SK-N-SH (cell line): ENCODE results near the gene SMIM36. TPM values are rescaled to one million over a fixed set of nuclear protein-coding genes. Genes with fewer than 3 reads are reported as not detected.

Source experiments
- CTCF ChIA-PET: fragments of 300-600, 350-600 bp; formaldehyde crosslinking; extraction: SDS; loops from one replicate; lab custom pipeline; 2021; lab: Yijun Ruan, JAX
- POLR2A ChIA-PET: fragments of 350-600 bp; sonication (Branson Sonifier 250); formaldehyde crosslinking; extraction: SDS; loops from one replicate; lab custom pipeline; 2020; ENCODE audit warnings: antibody characterized with exemption, inconsistent platforms; lab: Yijun Ruan, JAX
- DNase-seq: peaks from one replicate; pipeline ENCODE4 v3.0.0; 2012
- H2AFZ ChIP-seq: fragments of 200-600 bp; sonication (generic); 2 replicates; pipeline ENCODE4 v1.8.1; 2016; ENCODE audit warnings: antibody characterized with exemption, mild to moderate bottlenecking, low read depth
- H3F3A ChIP-seq: fragments of 200-600 bp; sonication (generic); replicated peaks from 2 replicates; pipeline ENCODE3; 2016; ENCODE audit warnings: antibody characterized with exemption, mild to moderate bottlenecking; ENCODE audit not compliant: insufficient read depth
- H3K27ac ChIP-seq, 2 experiments: fragments of 200-500 bp in 1 of 2; fragments of 200-600 bp in 1 of 2; sonication (Bioruptor generic) in 1 of 2; sonication (generic), shearing (Covaris generic) in 1 of 2; 2 replicates each; pipeline versions ENCODE4 v1.5.1 to v1.6.1; 2014 to 2016; ENCODE audit warnings: low read depth in 2 of 2, inconsistent platforms in 1 of 2, low read length in 1 of 2, mild to moderate bottlenecking in 1 of 2, mixed read lengths in 1 of 2
- H3K27me3 ChIP-seq: fragments of 200-600 bp; sonication (generic), shearing (Covaris generic); 2 replicates; pipeline ENCODE4 v1.6.1; 2016; ENCODE audit warnings: mixed run types; ENCODE audit not compliant: insufficient read depth
- H3K36me3 ChIP-seq, 2 experiments: fragments of 200-500 bp in 1 of 2; fragments of 200-600 bp in 1 of 2; sonication (Bioruptor generic) in 1 of 2; sonication (generic) in 1 of 2; replicated peaks in 1 of 2; 2 replicates each; pipeline versions ENCODE3 to v1.5.1; 2014 to 2016; ENCODE audit warnings: low read length in 1 of 2, mild to moderate bottlenecking in 1 of 2; ENCODE audit not compliant: insufficient read depth in 2 of 2, control insufficient read depth in 1 of 2
- H3K4me1 ChIP-seq, 2 experiments: fragments of 200-500 bp in 1 of 2; fragments of 200-600 bp in 1 of 2; sonication (Bioruptor generic) in 1 of 2; sonication (generic), shearing (Covaris generic) in 1 of 2; 2 replicates each; pipeline versions ENCODE4 v1.5.1 to v1.6.1; 2014 to 2016; ENCODE audit warnings: low read depth in 1 of 2, low read length in 1 of 2, mixed run types in 1 of 2; ENCODE audit not compliant: insufficient read depth in 2 of 2, control insufficient read depth in 1 of 2
- H3K4me2 ChIP-seq: fragments of 200-600 bp; sonication (generic), shearing (Covaris generic); 2 replicates; pipeline ENCODE4 v1.6.1; 2017; ENCODE audit warnings: mixed run types
- H3K4me3 ChIP-seq, 2 experiments: fragments of 200-500 bp in 1 of 2; fragments of 200-600 bp in 1 of 2; sonication (Bioruptor generic) in 1 of 2; sonication (generic), shearing (Covaris generic) in 1 of 2; 2 replicates each; pipeline versions ENCODE4 v1.5.1 to v1.8.1; 2014 to 2016; ENCODE audit warnings: low read depth in 2 of 2, inconsistent platforms in 1 of 2, low read length in 1 of 2, mild to moderate bottlenecking in 1 of 2, mixed read lengths in 1 of 2, moderate library complexity in 1 of 2
- H3K79me2 ChIP-seq: fragments of 200-600 bp; sonication (generic); 2 replicates; pipeline ENCODE4 v1.8.1; 2017; ENCODE audit warnings: mild to moderate bottlenecking; ENCODE audit not compliant: insufficient read depth
- H3K9ac ChIP-seq: fragments of 200-600 bp; sonication (generic); 2 replicates; pipeline ENCODE4 v1.6.1; 2017; ENCODE audit warnings: mixed run types
- H3K9me2 ChIP-seq: fragments of 200-600 bp; sonication (generic); 2 replicates; pipeline ENCODE4 v1.6.1; 2017; ENCODE audit warnings: mixed run types
- H3K9me3 ChIP-seq: fragments of 200-600 bp; sonication (generic); 2 replicates; pipeline ENCODE4 v1.6.1; 2017; ENCODE audit warnings: mixed run types, mild to moderate bottlenecking, moderate library complexity
- H4K20me1 ChIP-seq: fragments of 200-600 bp; sonication (generic); 2 replicates; pipeline ENCODE4 v1.6.1; 2017; ENCODE audit warnings: mild to moderate bottlenecking, mixed run types; ENCODE audit not compliant: insufficient read depth
- ELF1 ChIP-seq: IDR thresholded peaks from 2 replicates; pipeline ENCODE4 v1.4.0; 2012
- EP300 ChIP-seq, 2 experiments: IDR thresholded peaks; 2 replicates each; pipeline versions ENCODE4 v1.4.0 to v1.6.1; 2012; ENCODE audit warnings: borderline replicate concordance in 1 of 2, low read depth in 1 of 2, low read length in 1 of 2
- FOXJ3 ChIP-seq: sonication (generic); formaldehyde crosslinking; IDR thresholded peaks from 2 replicates; pipeline ENCODE4 v1.5.1; 2020; ENCODE audit warnings: mild to moderate bottlenecking, missing genetic modification reagents
- FOXM1 ChIP-seq: IDR thresholded peaks from 2 replicates; pipeline ENCODE4 v1.4.0; 2012; ENCODE audit warnings: low read depth, mild to moderate bottlenecking
- MXI1 ChIP-seq: IDR thresholded peaks from 2 replicates; pipeline ENCODE4 v1.6.1; 2012; ENCODE audit warnings: mild to moderate bottlenecking, low read depth, low read length, improper control_type of control experiment
- NRF1 ChIP-seq: IDR thresholded peaks from 2 replicates; pipeline ENCODE4 v1.6.1; 2012; ENCODE audit warnings: low read depth, mild to moderate bottlenecking, low read length
- POLR2AphosphoS5 ChIP-seq: IDR thresholded peaks from 2 replicates; pipeline ENCODE4 v1.6.1; 2012; ENCODE audit warnings: low read depth, low read length
- RAD21 ChIP-seq: IDR thresholded peaks from 2 replicates; pipeline ENCODE4 v1.6.1; 2012; ENCODE audit warnings: mild to moderate bottlenecking, low read length
- RCOR1 ChIP-seq: fragments of 150-350 bp; IDR thresholded peaks from 2 replicates; pipeline ENCODE4 v1.6.1; 2017; ENCODE audit warnings: antibody characterized with exemption, low read length
- RFX5 ChIP-seq: IDR thresholded peaks from 2 replicates; pipeline ENCODE4 v1.6.1; 2012; ENCODE audit warnings: mild to moderate bottlenecking, improper control_type of control experiment, low read length
- SMC3 ChIP-seq: IDR thresholded peaks from 2 replicates; pipeline ENCODE4 v1.6.1; 2012; ENCODE audit warnings: low read depth, low read length, improper control_type of control experiment
- YY1 ChIP-seq: IDR thresholded peaks from 2 replicates; pipeline ENCODE4 v1.4.0; 2012; ENCODE audit warnings: low read depth, mild to moderate bottlenecking
- WGBS: methylation state at CpG from one replicate; pipeline ENCODE4 v1.1.6; 2017; ENCODE audit warnings: low lambda C conversion rate; 5-methylcytosine and 5-hydroxymethylcytosine counted together
- polyA plus RNA-seq, 3 experiments: library from polyadenylated mRNA; depleted of rRNA; stranded (reverse); fragments of >200 nt; gene quantifications; 2 replicates each; pipeline ENCODE4 v1.2.3, GENCODE V29; 2012
- TF ChIP-seq, protein P1 (sequence below): IDR thresholded peaks from 2 replicates; pipeline ENCODE4 v1.4.0; 2012; ENCODE audit warnings: low read depth, borderline replicate concordance
- TF ChIP-seq, protein P2 (sequence below): IDR thresholded peaks from 2 replicates; pipeline ENCODE4 v1.4.0; 2012; ENCODE audit warnings: low read depth
- TF ChIP-seq, protein P3 (sequence below): IDR thresholded peaks from 2 replicates; pipeline ENCODE4; 2012
- TF ChIP-seq, protein P4 (sequence below): IDR thresholded peaks from 2 replicates; pipeline ENCODE4 v1.4.0; 2012; ENCODE audit warnings: low read depth, borderline replicate concordance

The SMIM36 gene
- polyA plus RNA-seq, 1 of the 3 experiments (the other 2 are of a cell fraction): not detected

DNA sequence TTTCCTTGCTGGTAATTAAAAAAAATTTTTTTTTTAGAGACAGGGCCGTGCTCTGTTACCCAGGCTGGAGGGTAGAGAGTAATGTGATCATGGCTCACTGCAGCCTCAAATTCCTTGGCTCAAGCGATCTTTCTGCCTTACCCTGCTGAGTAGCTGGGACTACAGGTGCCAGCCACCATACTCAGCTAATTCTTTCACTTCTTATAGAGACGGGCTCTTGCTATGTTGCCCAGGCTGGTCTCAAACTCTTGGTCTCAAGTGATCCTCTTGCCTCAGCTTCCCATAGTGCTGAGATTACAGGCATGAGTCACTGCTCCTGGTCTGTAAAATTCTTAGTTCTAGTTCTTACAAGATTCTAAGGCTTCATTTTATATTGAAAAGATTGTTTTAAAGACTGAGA, 11.1 kb downstream of the SMIM36 start:
- no peaks in the 10 kb centered on the region for H3K27me3 ChIP-seq
- H3K36me3 ChIP-seq: no peaks in the 10 kb centered on the region
- POLR2A ChIA-PET: no interaction called here
- H3K4me3 ChIP-seq: no peak overlapping the region
- no peak overlapping the region for H3K27ac ChIP-seq
- no peak for DNase-seq
- WGBS: 75% methylated on average over 3 of the region's 3 CpGs
- H3K9me2 ChIP-seq: no peaks in the 10 kb centered on the region
- no peaks in the 10 kb centered on the region for H3K79me2 ChIP-seq
- no peak overlapping the region for H3K4me2 ChIP-seq
- TF ChIP-seq, protein P1, sequence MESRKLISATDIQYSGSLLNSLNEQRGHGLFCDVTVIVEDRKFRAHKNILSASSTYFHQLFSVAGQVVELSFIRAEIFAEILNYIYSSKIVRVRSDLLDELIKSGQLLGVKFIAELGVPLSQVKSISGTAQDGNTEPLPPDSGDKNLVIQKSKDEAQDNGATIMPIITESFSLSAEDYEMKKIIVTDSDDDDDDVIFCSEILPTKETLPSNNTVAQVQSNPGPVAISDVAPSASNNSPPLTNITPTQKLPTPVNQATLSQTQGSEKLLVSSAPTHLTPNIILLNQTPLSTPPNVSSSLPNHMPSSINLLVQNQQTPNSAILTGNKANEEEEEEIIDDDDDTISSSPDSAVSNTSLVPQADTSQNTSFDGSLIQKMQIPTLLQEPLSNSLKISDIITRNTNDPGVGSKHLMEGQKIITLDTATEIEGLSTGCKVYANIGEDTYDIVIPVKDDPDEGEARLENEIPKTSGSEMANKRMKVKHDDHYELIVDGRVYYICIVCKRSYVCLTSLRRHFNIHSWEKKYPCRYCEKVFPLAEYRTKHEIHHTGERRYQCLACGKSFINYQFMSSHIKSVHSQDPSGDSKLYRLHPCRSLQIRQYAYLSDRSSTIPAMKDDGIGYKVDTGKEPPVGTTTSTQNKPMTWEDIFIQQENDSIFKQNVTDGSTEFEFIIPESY: no peak
- H2AFZ ChIP-seq: 0 out of 2 replicates have a peak overlapping the region, but pooled peaks have one; percentile 17
- H3K9me3 ChIP-seq: no peaks in the 10 kb centered on the region
- H3F3A ChIP-seq: no peaks in the 10 kb centered on the region
- H4K20me1 ChIP-seq: no peaks in the 10 kb centered on the region
- H3K9ac ChIP-seq: no peak overlapping the region
- peaks cover 0 to 4% of the 10 kb centered on the region in 2 experiments; a peak in 1 of 4 replicates for H3K4me1 ChIP-seq
- CTCF ChIA-PET: interaction anchor here (0.8 to 1.9 kb wide), 6 partner anchors 9 to 143 kb away, joined by 3 to 7 read pairs (median 4); no protein-coding TSS in a partner anchor

DNA sequence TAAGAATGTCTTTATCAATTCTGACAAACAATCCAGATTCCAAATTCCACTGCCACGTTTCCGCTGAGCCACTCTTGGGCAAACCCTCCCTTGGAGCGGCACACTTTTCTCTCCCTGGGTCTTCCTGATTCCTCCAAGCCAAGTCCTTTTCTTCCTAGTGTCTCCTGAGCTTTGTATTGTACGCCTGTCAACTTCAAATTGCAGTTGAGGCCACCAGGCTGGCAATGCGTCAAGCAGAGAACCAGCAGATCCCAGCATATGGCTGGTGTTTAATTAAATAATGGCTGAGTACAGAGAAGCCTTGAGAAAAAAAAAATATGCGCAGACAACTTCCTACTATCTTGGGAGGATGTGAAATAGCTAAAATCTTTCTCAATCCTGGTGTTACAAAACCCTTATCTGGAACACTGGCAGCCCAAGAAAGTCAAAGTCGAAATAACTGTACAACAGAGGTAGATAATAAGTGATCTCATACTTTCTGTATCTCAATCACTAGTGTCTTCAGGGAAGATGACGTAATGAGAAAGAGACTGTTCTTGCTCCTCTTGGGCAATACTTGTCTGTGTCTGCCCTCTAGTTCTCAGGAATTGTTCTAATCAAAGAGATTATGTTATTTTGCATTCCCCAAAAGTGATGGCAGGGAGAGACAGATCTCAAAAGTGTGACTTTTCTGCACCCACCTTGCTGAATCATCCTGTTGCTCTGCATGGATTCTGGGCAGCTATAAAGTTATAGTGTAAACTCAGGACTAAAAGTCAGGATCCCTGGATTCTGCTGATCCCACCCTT, 15.0 kb downstream of the SMIM36 start:
- DNase-seq: no peak
- no peaks in the 10 kb centered on the region for H3K9me3 ChIP-seq
- no peaks in the 10 kb centered on the region for H3F3A ChIP-seq
- H3K36me3 ChIP-seq: no peaks in the 10 kb centered on the region
- no peaks in the 10 kb centered on the region for H4K20me1 ChIP-seq
- 52% methylated on average over 8 of the region's 8 CpGs for WGBS
- no peaks in the 10 kb centered on the region for H3K79me2 ChIP-seq
- H3K27ac ChIP-seq: no peak overlapping the region; a peak in 1 of 4 replicates
- peak; percentile 13; the same call in 1 of the 2 replicates for TF ChIP-seq RAD21
- TF ChIP-seq RCOR1: peak; percentile 16; the same call in 1 of the 2 replicates
- TF ChIP-seq YY1: no peak
- no peaks in the 10 kb centered on the region for H3K27me3 ChIP-seq
- H3K4me1 ChIP-seq: peaks cover 0 to 4% of the 10 kb centered on the region in 2 experiments; a peak in 1 of 4 replicates
- no peak overlapping the region for H2AFZ ChIP-seq
- H3K9me2 ChIP-seq: no peaks in the 10 kb centered on the region
- no peak overlapping the region for H3K4me3 ChIP-seq
- POLR2A ChIA-PET: no interaction called here
- H3K9ac ChIP-seq: no peak overlapping the region
- no peak overlapping the region for H3K4me2 ChIP-seq
- CTCF ChIA-PET: interaction anchor here (0.7 to 1.0 kb wide), 3 partner anchors 18 to 57 kb away, joined by 3 to 5 read pairs (median 4); no protein-coding TSS in a partner anchor

DNA sequence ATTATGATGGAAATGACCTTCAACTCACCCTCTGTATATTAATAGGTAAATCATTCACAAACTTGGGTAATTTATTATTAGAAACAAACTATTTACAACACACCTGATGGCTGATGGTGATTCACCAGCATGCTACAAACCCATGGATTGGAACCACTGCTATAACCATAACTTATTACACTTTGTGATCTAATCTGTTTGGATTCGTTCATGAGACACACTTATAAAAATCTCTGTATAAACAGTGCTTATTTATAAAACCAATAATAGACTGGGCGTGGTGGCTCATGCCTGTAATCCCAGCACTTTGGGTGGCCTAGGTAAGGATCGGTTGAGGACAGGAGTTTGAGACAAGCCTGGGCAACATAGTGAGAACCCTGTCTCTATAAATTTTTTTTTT, 16.0 kb downstream of the SMIM36 start:
- ChIA-PET POLR2A (no interaction called here), CTCF (no interaction called here)
- no peak overlapping the region for H3K9ac ChIP-seq
- no peaks in the 10 kb centered on the region for H3F3A ChIP-seq
- H3K4me1 ChIP-seq: peaks cover 0 to 4% of the 10 kb centered on the region in 2 experiments; a peak in 1 of 4 replicates
- no peaks in the 10 kb centered on the region for H3K36me3 ChIP-seq
- no peak overlapping the region for H3K4me3 ChIP-seq
- DNase-seq: no peak
- no peak overlapping the region for H3K4me2 ChIP-seq
- H3K9me2 ChIP-seq: no peaks in the 10 kb centered on the region
- no peak overlapping the region for H2AFZ ChIP-seq
- H4K20me1 ChIP-seq: no peaks in the 10 kb centered on the region
- H3K27ac ChIP-seq: no peak overlapping the region
- no peaks in the 10 kb centered on the region for H3K27me3 ChIP-seq
- WGBS: 41% methylated on average over 3 of the region's 3 CpGs
- no peaks in the 10 kb centered on the region for H3K79me2 ChIP-seq
- H3K9me3 ChIP-seq: no peaks in the 10 kb centered on the region
- TF ChIP-seq NRF1 (no peak), MXI1 (no peak), FOXM1 (no peak), FOXJ3 (CRISPR knock-in tag) (no peak), EP300 (IDR thresholded peaks at IDR 0.05; ENCODE audit: borderline replicate concordance in 1 of 2, low read depth in 1 of 2, low read length in 1 of 2) (no peak), ELF1 (no peak), POLR2AphosphoS5 (no peak), RCOR1 (no peak), RFX5 (no peak), SMC3 (no peak)
- TF ChIP-seq, protein P2, sequence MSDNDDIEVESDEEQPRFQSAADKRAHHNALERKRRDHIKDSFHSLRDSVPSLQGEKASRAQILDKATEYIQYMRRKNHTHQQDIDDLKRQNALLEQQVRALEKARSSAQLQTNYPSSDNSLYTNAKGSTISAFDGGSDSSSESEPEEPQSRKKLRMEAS: no peak
- TF ChIP-seq, protein P3, sequence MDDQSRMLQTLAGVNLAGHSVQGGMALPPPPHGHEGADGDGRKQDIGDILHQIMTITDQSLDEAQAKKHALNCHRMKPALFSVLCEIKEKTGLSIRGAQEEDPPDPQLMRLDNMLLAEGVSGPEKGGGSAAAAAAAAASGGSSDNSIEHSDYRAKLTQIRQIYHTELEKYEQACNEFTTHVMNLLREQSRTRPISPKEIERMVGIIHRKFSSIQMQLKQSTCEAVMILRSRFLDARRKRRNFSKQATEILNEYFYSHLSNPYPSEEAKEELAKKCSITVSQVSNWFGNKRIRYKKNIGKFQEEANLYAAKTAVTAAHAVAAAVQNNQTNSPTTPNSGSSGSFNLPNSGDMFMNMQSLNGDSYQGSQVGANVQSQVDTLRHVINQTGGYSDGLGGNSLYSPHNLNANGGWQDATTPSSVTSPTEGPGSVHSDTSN: no peak
- TF ChIP-seq, protein P4, sequence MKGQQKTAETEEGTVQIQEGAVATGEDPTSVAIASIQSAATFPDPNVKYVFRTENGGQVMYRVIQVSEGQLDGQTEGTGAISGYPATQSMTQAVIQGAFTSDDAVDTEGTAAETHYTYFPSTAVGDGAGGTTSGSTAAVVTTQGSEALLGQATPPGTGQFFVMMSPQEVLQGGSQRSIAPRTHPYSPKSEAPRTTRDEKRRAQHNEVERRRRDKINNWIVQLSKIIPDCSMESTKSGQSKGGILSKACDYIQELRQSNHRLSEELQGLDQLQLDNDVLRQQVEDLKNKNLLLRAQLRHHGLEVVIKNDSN: no peak
